Stimulated activated CD4-positive, alpha-beta T cell treated with anti-CD3 and anti-CD28 coated beads, Interleukin-4, amount 100 ng/mL, for 24 hours (primary cell): ENCODE data around the gene RIPOR2.
A peak's percentile ranks its signal among the peaks of the same experiment; 100 is the strongest.
"Not testable (repeated sequence)": the region's sequence is repeated elsewhere in the genome, so short reads cannot be mapped to it uniquely, and the experiment has no call there.

Experiments
- DNase-seq: peaks from one replicate; pipeline ENCODE4 v3.0.0-alpha.2; 2020

The RIPOR2 gene

DNA sequence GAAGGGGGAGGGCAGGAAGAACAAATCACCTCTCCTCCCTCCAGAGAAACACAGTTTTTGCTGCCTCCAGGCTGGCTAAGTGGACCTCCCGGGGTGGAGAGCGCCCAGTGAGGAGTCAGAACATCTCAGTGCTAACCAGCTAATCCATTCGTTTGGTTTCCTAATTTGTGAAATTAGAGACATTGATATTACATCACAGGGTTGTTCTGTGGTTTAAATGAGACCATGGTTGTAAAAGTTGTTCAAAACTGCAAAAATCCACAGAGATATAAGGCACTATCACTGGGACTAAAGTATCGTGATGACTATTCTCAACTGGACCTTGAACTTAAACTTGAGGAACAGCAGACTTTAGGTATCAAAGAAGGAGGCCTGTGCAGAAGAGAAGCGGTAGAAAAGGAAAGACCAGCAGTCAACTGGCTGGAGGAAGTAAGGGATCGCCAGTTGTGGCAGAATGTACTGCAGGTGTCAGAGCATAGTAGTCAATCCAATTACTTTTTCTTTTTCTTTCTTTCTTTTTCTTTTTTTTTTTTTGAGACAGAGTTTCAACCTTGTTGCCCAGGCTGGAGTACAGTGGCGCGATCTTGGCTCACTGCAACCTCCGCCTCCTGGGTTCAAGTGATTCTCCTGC lies 33.9 kb downstream of the RIPOR2 start:
- no peak for DNase-seq

DNA sequence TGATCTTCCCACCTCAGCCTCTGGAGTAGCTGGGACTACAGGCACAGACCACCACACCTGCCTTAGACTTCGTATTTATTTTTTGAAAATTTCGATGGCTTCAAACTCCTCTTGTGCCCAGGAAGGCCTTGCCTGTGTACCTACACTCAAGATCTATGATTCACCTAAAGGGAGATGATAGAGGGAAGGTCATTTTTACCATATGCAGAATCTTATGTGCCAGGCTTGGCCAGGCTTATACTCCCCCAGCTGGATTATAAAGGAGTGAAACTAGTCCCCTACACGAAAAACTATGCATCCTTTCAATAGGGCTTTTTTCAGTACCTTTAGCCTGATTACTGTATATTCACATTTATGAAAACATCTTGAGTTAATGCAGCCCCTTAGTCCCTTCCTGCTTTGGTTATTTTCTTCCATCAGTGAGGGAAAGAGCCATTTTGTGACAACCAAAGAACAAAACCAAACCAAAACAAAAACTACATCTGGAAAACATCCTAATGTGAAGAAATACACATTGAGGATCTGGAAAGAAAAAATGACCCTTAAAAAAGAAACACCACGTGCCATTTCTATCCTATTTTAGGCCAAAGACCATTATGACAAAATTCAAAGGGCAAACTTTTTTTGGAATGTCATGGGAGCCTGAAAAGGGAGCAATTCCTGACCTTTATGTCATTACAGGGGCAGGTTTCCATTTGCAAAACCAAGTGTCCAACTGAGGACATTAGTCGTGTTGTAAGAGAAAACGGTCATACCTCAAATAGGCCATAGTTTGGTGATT lies 34.7 kb downstream of the RIPOR2 start:
- no peak for DNase-seq

DNA sequence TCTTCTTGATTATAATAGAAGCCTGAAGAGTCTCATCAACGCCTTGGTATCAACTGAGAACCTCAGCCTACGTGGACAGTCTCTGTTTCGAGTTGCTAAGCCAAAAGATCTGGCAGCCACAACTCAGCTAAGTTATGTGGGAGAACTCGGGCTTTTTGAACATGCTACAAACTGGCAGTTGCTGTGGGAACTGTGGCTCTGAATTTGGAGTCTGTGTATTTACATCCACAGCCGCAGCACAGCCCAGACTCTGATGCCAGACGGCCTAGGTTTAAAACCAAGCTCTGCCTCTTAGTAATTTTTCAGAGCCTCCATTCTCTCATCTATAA lies 35.8 kb downstream of the RIPOR2 start:
- DNase-seq, result peak; percentile 68

DNA sequence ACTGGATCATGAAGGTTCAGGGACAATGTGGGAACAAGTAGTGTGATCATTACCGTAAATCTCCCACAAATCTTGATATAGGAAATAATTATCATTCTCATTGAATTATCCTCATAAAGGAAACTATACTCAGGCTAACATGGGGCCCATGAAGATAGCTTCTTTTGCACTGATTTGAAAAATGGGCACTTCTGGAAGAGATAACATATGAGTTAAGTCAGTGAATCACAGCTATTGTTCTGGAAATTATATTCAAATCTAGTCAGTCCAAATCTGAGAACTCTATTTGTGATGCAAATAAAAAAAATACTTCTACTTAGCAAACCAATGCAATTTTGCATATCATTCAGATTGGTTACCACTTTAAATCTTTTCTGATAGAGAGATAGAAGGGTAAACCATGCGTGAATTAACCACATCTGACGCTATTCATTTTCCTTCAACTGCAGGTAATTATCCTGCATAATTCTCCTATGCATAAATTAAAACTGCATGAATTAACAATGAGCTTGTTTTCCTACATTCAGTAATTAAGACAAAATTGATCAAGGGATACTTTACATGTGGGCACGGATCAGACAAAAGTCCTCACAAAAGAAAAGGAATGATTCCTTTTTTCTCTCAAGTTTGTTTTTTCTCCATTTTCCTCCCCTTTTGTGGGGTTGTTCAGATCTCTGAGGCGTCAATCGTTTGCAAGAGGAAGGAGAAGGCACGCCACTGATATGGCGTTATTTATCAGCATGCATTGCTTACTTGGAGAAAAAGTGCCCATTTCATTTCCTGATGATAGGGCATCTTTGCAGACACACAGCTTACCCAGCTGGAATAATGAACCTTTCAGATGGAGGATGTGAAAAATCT lies 36.4 kb downstream of the RIPOR2 start:
- DNase-seq, result no peak

DNA sequence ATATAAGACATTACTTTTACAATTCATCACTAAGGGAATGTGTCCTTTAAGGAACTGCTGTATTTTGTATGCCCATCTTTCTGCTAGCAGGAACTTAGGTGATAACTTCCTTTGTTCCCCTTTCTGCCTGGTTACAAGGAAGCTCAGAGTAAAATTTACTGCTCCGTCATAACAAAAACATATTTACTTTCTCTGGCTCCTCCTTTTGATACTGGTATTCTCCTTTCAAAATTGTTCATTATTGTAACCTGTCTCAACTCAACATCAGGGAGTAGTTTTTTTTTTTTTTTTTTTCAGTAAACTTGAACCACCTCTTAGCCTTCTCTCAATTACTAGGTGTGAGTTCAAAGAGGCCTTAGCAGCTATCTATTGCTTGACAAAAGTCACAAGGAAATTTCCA lies 37.1 kb downstream of the RIPOR2 start:
- DNase-seq, result no peak

DNA sequence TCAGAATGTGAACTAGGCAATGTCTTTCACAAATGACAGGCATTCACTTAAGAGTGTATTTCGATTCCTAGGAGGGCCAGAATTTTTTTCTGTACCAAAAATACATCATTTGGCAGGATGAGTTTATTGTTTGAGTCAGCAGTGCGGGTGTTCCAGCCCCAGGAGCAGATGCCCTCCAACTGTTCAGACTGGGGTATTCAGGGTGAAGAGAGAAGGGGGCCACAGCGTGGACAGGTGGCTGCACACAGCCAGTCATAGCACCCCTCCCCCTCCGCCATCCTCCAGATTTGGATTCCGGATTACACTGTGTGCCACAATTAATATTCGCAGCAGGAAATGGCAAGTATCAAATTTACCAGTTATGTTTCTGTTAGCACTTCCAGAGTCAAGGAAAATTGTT lies 38.6 kb downstream of the RIPOR2 start:
- DNase-seq, result no peak

DNA sequence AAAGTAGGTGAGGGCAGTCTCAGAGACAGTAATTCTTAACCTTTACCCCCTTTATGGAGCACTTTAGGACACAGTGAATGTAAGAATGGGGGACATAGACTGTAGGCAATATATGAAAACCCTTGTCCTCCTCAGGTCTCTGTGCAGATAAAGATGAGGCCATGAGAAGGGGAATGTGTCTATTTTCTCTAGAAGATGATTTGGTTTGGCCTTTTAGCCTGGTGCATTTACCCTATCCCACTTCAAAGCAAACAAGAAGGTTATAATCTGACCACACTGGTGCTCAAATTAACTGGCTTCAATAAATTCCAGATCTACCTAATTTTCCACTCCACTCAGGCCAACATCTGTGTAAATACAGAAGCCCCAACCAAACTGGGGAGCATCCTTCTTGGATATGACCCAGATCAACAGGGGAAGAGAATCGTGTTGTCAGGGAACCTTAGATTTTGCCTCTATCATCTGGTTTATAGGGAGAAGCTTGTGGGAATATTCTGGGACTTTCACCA lies 42.4 kb downstream of the RIPOR2 start:
- DNase-seq, result no peak

DNA sequence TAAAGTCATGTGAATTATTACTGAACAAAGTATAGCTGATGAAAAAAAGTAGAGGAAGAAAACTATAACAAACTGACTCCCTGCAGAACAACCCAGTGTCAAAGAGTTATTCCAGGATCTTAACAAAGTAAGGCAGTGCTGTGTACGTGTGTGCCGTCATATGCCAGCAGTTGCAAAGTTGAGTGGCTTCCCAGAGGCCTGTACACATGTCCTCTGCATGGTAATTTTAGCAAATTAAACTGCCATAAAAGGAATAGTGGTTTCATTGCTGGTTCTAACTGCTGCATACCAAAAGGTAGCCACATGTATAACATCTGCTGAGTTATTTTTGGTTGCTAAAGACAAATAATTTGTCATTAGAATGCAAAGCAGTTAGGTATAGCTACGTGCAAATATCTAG lies 44.8 kb downstream of the RIPOR2 start:
- no peak for DNase-seq

DNA sequence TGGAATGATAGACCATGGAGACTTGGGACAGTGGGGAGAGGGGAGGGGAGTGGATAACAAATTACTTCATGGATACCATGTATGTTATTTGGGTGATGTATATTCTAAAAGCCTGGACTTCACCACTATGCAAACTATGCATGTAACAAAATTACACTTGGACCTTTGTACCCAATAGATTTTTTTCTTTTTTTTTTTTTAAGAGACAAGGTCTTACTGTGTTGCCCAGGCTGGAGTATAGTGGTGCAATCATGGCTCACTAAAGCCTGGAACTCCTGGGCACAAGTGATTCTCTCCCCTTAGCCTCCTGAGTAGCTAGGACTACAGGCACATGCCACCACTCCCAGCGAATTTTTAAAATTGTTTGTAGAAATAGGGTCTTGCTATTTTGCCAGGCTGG lies 45.3 kb downstream of the RIPOR2 start:
- no peak for DNase-seq

DNA sequence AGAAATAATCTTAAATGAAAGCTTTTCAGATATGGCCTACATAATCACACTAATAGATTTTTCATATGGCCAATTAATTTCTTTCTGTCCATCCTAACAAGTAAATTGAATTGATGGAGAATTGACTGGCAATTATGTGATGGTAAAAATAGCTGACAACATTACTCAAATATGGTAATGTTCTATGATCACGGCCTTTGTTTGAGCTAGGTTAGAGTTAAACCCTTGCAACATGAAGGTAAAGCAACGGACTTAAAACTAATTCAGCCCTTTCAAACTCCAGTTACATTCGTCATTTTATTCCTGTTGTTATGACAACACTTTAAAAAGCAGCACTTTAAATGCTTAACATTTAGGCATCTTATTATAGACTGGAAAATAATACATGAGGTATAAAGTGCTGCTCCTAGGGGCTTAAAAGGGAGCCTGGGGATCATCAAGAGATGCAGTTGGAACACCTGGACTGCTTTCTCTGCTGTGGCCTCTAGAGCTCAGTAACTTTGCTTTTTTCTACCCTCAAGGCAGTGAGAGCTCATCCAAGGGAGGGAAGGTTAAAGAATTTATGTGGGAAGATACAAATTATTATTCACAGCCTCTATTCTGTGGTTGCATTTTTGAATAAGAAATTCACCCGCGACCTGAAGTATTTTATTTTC lies 46.9 kb downstream of the RIPOR2 start:
- DNase-seq, result no peak

DNA sequence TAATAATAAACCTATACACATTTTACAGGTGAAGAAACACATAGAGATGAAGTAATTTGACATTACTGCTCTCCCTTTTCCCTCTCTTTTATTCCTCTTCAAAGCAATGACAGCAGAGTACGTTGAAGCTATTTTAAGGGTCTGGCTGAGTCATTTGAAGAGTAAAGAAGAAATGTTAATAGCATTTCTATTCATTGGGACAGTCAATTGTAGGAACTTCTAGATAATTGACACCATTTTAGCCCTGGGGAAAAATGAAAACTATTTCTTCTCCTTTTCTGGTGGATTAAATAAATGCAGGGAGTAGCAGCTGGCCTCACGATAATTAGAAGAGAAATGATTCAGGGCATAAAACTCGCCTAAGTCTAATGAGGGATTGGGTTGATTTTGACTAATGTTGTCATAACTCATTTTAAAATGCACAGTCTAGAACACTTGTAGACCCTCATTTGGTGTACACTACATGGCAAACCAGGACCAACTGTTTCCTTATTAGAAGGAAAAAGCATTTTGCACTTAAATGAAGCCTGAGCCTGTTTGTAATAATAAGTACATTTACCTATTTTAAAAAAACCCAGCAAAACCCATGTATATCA lies 48.1 kb downstream of the RIPOR2 start:
- no peak for DNase-seq

DNA sequence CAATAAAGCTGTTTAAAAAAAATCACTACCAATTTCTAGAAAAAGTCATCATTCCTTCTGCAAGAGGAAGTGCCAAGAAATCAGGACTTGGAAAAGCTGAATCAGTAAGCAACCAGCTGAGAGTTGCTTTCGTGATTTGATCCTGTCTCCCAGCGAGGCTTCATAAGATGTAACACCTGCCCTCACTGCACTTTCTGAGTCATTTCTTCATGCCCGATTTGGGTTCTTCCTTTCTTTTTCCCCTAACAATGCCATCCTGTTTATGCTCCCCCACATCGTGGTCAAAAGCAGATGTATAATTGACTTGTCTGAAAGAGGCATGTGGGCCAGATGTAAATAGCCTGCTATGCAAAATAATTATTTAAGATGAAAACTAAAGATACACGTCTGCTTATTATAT lies 52.1 kb downstream of the RIPOR2 start:
- DNase-seq, result peak; percentile 62

DNA sequence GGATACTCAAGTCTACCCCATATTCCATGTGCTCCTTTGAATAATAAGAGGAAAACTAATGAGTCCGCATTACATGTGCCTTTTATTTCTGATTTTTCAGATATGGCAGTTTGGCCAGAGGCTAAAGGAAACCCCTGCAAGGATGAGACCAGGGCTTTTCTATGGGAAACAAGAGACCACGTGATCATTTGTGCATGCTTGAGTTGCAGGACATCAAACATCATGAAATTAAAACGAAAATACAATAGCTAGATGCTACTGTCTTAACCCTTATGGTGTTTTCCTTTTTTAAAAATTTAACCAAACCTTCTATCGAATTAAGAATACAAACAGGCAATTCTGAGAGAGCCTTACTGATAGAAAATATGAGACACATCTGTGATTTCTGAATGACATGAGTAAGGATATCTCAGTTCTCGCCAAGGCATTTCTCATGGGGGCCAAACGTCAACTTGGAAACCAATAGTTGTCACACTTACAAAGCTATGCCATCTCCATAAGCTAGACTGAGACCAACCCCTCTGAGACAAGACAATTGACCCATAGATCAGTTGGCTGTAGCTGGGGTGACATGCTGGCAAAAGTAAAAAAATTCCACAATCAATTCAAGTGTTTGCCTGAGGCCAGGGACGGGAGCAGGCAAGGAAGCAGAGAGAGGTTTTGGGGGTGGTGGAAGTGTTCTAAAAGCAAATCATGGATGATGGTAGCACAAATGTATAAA lies 52.8 kb downstream of the RIPOR2 start:
- DNase-seq, result no peak

DNA sequence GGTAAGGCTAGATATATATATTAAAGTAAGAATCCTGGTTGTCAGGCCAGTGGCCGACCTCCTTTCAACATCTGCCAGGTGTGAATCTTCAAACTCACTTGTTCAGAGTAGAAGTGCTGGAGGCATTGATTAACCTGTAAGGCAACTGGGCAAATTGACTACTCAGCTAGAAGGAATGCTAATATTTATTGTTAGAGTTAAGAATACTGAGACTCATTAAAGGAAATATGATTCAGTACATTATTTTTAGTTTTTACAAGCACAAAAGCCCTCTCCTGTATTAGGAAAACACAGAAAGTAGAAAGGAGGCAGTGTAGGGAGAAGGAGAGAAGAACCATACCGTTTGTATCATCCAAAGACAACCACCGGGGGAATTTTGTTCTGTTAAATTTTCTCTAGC lies 53.5 kb downstream of the RIPOR2 start:
- no peak for DNase-seq

DNA sequence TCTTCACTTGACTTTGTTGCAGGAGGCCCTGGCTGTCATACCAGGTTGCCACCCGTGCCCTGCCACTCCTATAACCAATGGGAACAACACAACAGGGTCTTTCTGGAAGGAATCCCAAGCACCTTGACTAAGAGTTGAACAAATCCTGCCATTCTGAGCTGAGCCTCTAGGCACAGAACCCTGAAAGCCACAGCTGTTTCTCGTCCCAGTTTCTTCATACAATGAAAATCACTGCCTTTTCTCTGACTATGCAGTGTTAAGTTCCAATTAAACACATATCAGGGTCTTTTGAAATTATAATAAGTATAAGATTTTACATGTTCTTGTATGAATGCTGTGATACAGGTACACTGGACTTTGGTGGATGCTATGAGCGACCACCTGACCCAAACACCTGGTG lies 54.4 kb downstream of the RIPOR2 start:
- DNase-seq, result no peak

DNA sequence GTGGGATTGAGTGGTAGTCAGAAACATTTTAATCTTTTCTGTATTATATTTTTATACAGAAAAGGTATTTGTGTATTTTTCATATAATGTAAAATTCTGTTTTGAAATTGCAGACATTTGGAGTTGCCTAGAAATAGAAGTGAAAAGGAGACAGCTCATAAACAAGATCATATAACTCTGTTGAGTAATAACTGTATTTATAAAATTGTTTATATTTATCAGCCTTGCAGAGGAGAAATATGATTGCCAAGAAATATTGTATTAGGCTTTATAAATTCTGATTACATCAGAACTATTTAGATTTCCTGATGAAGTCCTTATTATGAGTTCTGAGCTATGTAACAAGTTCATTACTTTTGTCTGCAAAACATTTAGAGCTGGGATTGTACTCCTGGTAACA lies 55.3 kb downstream of the RIPOR2 start:
- no peak for DNase-seq

DNA sequence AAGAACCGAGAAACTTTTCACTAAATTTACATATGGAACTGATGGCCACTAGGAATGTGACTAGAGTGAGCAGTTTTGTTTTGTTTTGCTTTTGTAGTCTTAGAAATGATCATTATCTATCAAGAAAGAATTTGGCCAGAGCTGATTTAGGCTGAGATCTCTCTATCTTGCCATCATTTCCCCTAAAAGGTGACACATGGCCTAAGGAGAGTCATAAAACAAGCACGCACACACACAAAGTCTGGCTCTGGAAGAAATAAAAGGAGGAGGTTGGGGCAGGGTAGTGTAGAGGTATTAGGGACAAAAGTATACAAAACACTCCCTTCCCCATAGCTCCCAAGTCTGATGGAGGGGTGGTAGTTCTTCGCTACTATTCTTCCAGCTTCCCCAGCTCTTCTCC lies 56.4 kb downstream of the RIPOR2 start:
- no peak for DNase-seq

DNA sequence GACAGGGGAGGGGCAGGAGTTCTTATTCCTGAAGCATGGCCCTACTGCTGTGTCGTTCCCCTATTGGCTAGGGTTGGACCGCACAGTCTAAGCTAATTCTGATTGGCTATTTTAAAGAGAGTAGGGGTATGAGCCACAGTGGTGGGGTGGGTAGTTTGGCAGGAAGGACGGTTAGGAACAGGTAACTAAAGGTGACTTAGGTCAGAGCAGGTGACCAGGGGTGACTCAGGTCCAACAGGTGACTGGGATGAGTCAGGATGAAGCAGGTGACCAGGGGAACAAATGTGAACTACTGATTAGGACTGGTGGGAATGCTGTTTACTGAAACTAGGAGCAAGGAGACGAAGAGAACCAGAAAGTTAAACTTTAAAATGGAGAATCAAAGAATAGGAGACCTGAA lies 58.0 kb downstream of the RIPOR2 start:
- DNase-seq, result not testable (repeated sequence)

DNA sequence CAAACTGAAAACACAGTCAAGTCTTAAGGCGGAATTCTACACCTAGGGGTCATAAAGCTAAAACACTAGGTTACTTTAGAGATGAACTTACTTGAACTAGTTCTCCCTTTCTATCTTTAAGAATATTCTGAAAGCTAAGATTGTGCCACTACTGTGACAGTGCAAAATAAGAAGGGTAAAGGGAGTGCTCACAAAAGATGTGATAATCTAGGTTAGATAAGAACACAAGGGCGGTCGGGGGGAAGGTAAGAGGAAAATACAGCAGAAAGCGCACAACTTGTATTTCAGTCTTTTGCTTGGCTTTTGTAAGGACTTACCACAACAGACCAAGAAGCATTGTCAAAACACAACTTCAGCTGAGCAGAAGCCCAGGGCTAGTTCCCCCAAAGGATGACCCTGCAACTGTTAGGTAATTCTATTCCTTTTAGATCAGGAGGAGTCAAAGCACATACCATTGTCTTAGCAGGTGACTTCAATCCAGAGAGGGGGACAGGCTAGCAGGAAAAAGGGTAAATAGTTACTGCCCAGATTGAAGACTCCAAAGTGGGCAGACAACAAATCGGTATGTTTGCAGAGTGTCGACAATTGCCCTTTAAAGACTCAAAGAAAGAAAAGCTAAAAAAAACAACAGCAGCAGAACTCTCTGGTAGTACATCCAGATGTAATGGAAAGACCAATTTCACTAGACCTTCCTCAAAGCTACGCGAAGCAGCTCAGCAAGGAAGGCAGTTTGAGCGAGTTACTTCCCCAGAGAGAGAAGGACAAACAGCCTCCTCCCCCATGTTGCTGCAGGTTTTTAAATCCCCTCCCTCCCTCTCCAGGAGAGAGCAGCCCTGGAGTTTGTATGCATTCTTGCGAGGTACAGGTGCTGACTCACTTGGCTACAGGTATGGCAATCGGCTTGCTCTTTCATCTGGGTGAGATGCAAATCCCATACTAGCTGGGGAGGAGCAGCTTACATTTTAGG lies 59.0 kb downstream of the RIPOR2 start:
- DNase-seq, result no peak

DNA sequence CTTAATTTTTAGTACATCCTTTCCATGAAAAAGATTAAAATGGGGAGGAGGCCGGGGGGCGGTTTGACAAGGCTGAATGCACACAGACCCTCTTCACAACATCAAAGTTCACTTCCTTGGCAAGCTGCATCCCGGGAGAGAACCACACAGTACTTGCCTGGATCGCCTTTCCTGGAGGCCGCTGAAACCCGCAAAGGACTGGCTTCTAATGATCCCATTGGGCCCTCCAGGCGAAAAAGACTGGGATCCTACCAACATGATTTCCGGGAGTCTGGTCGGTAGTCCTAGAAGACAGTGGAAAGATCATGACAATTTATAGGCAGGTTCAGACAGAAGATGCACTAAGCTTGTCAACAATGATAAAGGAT lies 60.2 kb downstream of the RIPOR2 start:
- DNase-seq, result no peak
